Neuronal stem cell (in vitro differentiated cells): ENCODE results near the gene ERICH2.

ENCODE experiments used
- DNase-seq: peaks from one replicate; pipeline ENCODE4 v3.0.0-alpha.2; 2013; ENCODE audit warnings: low spot score
- H2AFZ ChIP-seq: one replicate; pipeline ENCODE4 v1.6.1; 2013; ENCODE audit warnings: mild to moderate bottlenecking, low read length, inconsistent platforms
- H2AK5ac ChIP-seq: 2 replicates; pipeline ENCODE4 v1.6.1; 2013; ENCODE audit warnings: low read depth, mild to moderate bottlenecking, inconsistent platforms, low read length, moderate library complexity, mixed read lengths
- H2BK120ac ChIP-seq: 2 replicates; pipeline ENCODE4 v1.6.1; 2013; ENCODE audit warnings: low read depth, mild to moderate bottlenecking, inconsistent platforms, low read length, moderate library complexity, mixed read lengths
- H2BK12ac ChIP-seq: one replicate; pipeline ENCODE4 v1.6.1; 2013; ENCODE audit warnings: low read length, inconsistent platforms
- H2BK15ac ChIP-seq: 2 replicates; pipeline ENCODE4 v1.6.1; 2013; ENCODE audit warnings: mild to moderate bottlenecking, low read length, inconsistent platforms, mixed read lengths
- H2BK5ac ChIP-seq: one replicate; pipeline ENCODE4 v1.6.1; 2013; ENCODE audit warnings: inconsistent platforms, mild to moderate bottlenecking, low read length, moderate library complexity
- H3K14ac ChIP-seq: one replicate; pipeline ENCODE4 v1.6.1; 2013; ENCODE audit warnings: low read length, inconsistent platforms
- H3K18ac ChIP-seq: 2 replicates; pipeline ENCODE4 v1.6.1; 2013; ENCODE audit warnings: low read length, inconsistent platforms
- H3K23ac ChIP-seq: 2 replicates; pipeline ENCODE4 v1.6.1; 2013; ENCODE audit warnings: low read depth, mild to moderate bottlenecking, mixed read lengths, low read length, inconsistent platforms; ENCODE audit not compliant: poor library complexity
- H3K27ac ChIP-seq: replicated peaks from 3 replicates; pipeline ENCODE4 v1.5.1; 2013; ENCODE audit warnings: low read length, inconsistent platforms
- H3K27me3 ChIP-seq, 3 experiments: 2 replicates each; pipeline ENCODE4 v1.6.1; 2013; ENCODE audit warnings: low read length in 3 of 3, mild to moderate bottlenecking in 2 of 3, inconsistent platforms in 1 of 3, low read depth in 1 of 3, mixed read lengths in 1 of 3, moderate library complexity in 1 of 3; ENCODE audit not compliant: control insufficient read depth in 3 of 3, insufficient read depth in 3 of 3
- H3K36me3 ChIP-seq, 2 donors: replicated peaks in 1 of 2; 2 replicates each; pipeline ENCODE4 v1.6.1; 2013; ENCODE audit warnings: low read length in 2 of 2; ENCODE audit not compliant: control insufficient read depth in 2 of 2, insufficient read depth in 2 of 2
- H3K4ac ChIP-seq: 2 replicates; pipeline ENCODE4 v1.6.1; 2013; ENCODE audit warnings: inconsistent platforms, mild to moderate bottlenecking, low read length, moderate library complexity
- H3K4me1 ChIP-seq, 2 donors: 1 replicate in 1 of 2; 2 replicates in 1 of 2; pipeline ENCODE4 v1.6.1; 2013; ENCODE audit warnings: low read length in 2 of 2, low read depth in 1 of 2; ENCODE audit not compliant: control insufficient read depth in 2 of 2, insufficient read depth in 1 of 2
- H3K4me2 ChIP-seq: one replicate; pipeline ENCODE4 v1.6.1; 2013; ENCODE audit warnings: mild to moderate bottlenecking, low read length, inconsistent platforms; ENCODE audit not compliant: insufficient read depth, poor library complexity, severe bottlenecking
- H3K4me3 ChIP-seq, 2 donors: 2 replicates each; pipeline ENCODE4 v1.5.1; 2013; ENCODE audit warnings: low read length in 2 of 2, mild to moderate bottlenecking in 2 of 2, inconsistent platforms in 1 of 2, moderate library complexity in 1 of 2
- H3K79me1 ChIP-seq: one replicate; pipeline ENCODE4 v1.6.1; 2013; ENCODE audit warnings: low read depth, mild to moderate bottlenecking, inconsistent platforms, low read length, moderate library complexity
- H3K9ac ChIP-seq: one replicate; pipeline ENCODE4 v1.6.1; 2013; ENCODE audit warnings: mild to moderate bottlenecking, low read depth, low read length, inconsistent platforms; ENCODE audit not compliant: poor library complexity
- H3K9me3 ChIP-seq, 2 donors: replicated peaks in 1 of 2; 2 replicates each; pipeline versions ENCODE3 to v1.6.1; 2013; ENCODE audit warnings: low read length in 2 of 2, mild to moderate bottlenecking in 2 of 2, inconsistent platforms in 1 of 2, low read depth in 1 of 2, mixed read lengths in 1 of 2, moderate library complexity in 1 of 2; ENCODE audit not compliant: control insufficient read depth in 2 of 2, insufficient read depth in 1 of 2
- H4K8ac ChIP-seq: one replicate; pipeline ENCODE4 v1.6.1; 2013; ENCODE audit warnings: low read depth, mild to moderate bottlenecking, inconsistent platforms, low read length, moderate library complexity
- H4K91ac ChIP-seq: one replicate; pipeline ENCODE4 v1.6.1; 2013; ENCODE audit warnings: low read length, low read depth, mild to moderate bottlenecking, inconsistent platforms; ENCODE audit not compliant: poor library complexity
- WGBS, 2 donors: extraction: QIAGEN DNeasy Blood & Tissue Kit; methylation state at CpG; one replicate each; pipeline ENCODE4 v1.1.7; 2013; ENCODE audit warnings: missing lambda C conversion rate in 2 of 2, mixed read lengths in 1 of 2; ENCODE audit not compliant: insufficient read length in 2 of 2, insufficient replicate concordance in 1 of 2; ENCODE audit errors: extremely low coverage in 2 of 2; 5-methylcytosine and 5-hydroxymethylcytosine counted together

ERICH2 gene

GRCh38 chr2:170814533-170815230 is 44.5 kb downstream of the ERICH2 start:
- no peak overlapping the region for H3K27ac ChIP-seq
- no peak overlapping the region for H2AFZ ChIP-seq
- H4K91ac ChIP-seq, result no peak overlapping the region
- H3K4me2 ChIP-seq, result no peak overlapping the region
- no peak overlapping the region for H2BK5ac ChIP-seq
- peak overlapping the region; percentile 37 for H3K23ac ChIP-seq
- H3K18ac ChIP-seq, result peak overlapping the region; percentile 48
- peaks cover 16 to 18% of the 10 kb centered on the region in 2 donors for H3K4me1 ChIP-seq
- no peaks in the 10 kb centered on the region for H3K79me1 ChIP-seq
- no peak overlapping the region for H3K14ac ChIP-seq
- no peaks in the 10 kb centered on the region for H3K36me3 ChIP-seq
- H4K8ac ChIP-seq, result no peak overlapping the region
- no peak overlapping the region for H3K4ac ChIP-seq
- no peak overlapping the region for H2BK15ac ChIP-seq
- peaks cover 32 to 68% (median 67%) of the 10 kb centered on the region in 3 experiments for H3K27me3 ChIP-seq
- no peak overlapping the region for H3K4me3 ChIP-seq
- no peaks in the 10 kb centered on the region for H3K9me3 ChIP-seq
- H3K9ac ChIP-seq, result no peak overlapping the region
- no peak overlapping the region for H2BK120ac ChIP-seq
- no CpG with 5 or more reads among the region's 31 CpGs for WGBS, 2 donors
- no peak for DNase-seq
- no peak overlapping the region for H2AK5ac ChIP-seq
- no peak overlapping the region for H2BK12ac ChIP-seq

DNA sequence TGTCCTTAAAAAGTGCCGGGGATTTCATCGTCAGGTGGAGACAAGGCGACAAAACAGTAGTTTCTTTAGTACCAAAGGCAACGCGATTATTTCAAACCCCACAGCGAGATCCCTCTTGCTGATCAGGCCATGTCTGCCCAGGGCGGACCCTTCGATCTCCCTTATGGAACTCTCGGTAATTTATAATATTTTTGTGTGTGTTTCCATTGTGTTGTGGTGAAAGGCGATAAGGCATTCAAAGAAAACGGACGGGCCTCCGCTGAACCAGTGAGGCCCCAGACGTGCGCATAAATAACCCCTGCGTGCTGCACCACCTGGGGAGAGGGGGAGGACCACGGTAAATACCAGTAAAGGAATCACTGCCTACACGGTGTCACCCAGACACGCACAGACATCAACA is 45.1 kb downstream of the ERICH2 start:
- Histone ChIP-seq H3K9ac (no peak overlapping the region), H4K91ac (no peak overlapping the region), H2AFZ (no peak overlapping the region), H3K4ac (no peak overlapping the region), H3K27me3 (peaks cover 36 to 74% (median 73%) of the 10 kb centered on the region in 3 experiments), H3K27ac (no peak overlapping the region), H3K18ac (peak overlapping the region; percentile 48), H2BK12ac (no peak overlapping the region), H3K14ac (no peak overlapping the region), H2BK5ac (no peak overlapping the region), H4K8ac (no peak overlapping the region), H3K4me3 (no peak overlapping the region), H3K9me3 (no peaks in the 10 kb centered on the region), H2BK120ac (no peak overlapping the region), H2AK5ac (no peak overlapping the region), H3K4me1 (peaks cover 17 to 18% of the 10 kb centered on the region in 2 donors), H3K36me3 (no peaks in the 10 kb centered on the region), H2BK15ac (no peak overlapping the region), H3K4me2 (peak overlapping the region; percentile 95), H3K79me1 (no peaks in the 10 kb centered on the region), H3K23ac (peak overlapping the region; percentile 37)
- DNase-seq, result no peak
- no CpG with 5 or more reads among the region's 19 CpGs for WGBS, 2 donors

GRCh38 chr2:170815746-170816503 is 45.7 kb downstream of the ERICH2 start:
- H2BK120ac ChIP-seq, result no peak overlapping the region
- peak overlapping the region; percentile 46 for H3K9ac ChIP-seq
- H3K18ac ChIP-seq, result peak overlapping the region; percentile 45
- H3K14ac ChIP-seq, result no peak overlapping the region
- H2AK5ac ChIP-seq, result no peak overlapping the region
- H3K4me2 ChIP-seq, result peak overlapping the region; percentile 95
- H3K9me3 ChIP-seq, result peaks cover 0 to 3% of the 10 kb centered on the region in 2 donors
- no peak overlapping the region for H2BK15ac ChIP-seq
- peaks cover 42 to 80% (median 79%) of the 10 kb centered on the region in 3 experiments for H3K27me3 ChIP-seq
- H4K91ac ChIP-seq, result no peak overlapping the region
- no peak overlapping the region for H3K4ac ChIP-seq
- no peak overlapping the region for H4K8ac ChIP-seq
- H3K4me1 ChIP-seq, result peaks cover 17 to 18% of the 10 kb centered on the region in 2 donors
- H3K27ac ChIP-seq, result no peak overlapping the region
- no peak overlapping the region for H2BK5ac ChIP-seq
- peak overlapping the region; percentile 95 for H2AFZ ChIP-seq
- peak; percentile 84 for DNase-seq
- no peaks in the 10 kb centered on the region for H3K79me1 ChIP-seq
- no CpG with 5 or more reads among the region's 52 CpGs for WGBS, 2 donors
- H3K36me3 ChIP-seq, result no peaks in the 10 kb centered on the region
- H3K4me3 ChIP-seq, result no peak overlapping the region
- H2BK12ac ChIP-seq, result no peak overlapping the region
- H3K23ac ChIP-seq, result no peak overlapping the region

- WGBS, 2 donors, result no CpG with 5 or more reads among the region's 49 CpGs
- peak; percentile 33 for DNase-seq
Observed at GRCh38 chr2:170816504-170817092, 46.4 kb downstream of the ERICH2 start, which contains the start of gene GAD1. GAD1 (plus strand) TSS chr2:170816887; CDS start chr2:170818592, 1,705 bp downstream.

More at GRCh38 chr2:170816504-170817092, 46.4 kb downstream of the ERICH2 start, which contains the start of gene GAD1:
- Histone ChIP-seq H3K14ac (no peak within 1 kb of the TSS), H3K4me1 (peaks cover 18 to 20% of the 10 kb centered on the region in 2 donors), H3K27me3 (peaks cover 46 to 87% (median 86%) of the 10 kb centered on the region in 3 experiments), H4K91ac (no peak within 1 kb of the TSS), H2BK12ac (no peak within 1 kb of the TSS), H3K4me3 (peak within 1 kb of the TSS; percentile 31 to 69), H4K8ac (no peak within 1 kb of the TSS), H3K9me3 (peaks cover 0 to 3% of the 10 kb centered on the region in 2 donors), H3K79me1 (no peaks in the 10 kb centered on the region), H3K27ac (no peak within 1 kb of the TSS), H3K4ac (no peak within 1 kb of the TSS), H2BK15ac (no peak within 1 kb of the TSS), H3K9ac (peak within 1 kb of the TSS; percentile 46), H3K18ac (peak within 1 kb of the TSS; percentile 60), H3K4me2 (peak within 1 kb of the TSS; percentile 95), H2BK5ac (no peak within 1 kb of the TSS), H2AFZ (peak within 1 kb of the TSS; percentile 95), H2AK5ac (no peak within 1 kb of the TSS), H3K23ac (peak within 1 kb of the TSS; percentile 12), H3K36me3 (no peaks in the 10 kb centered on the region), H2BK120ac (no peak within 1 kb of the TSS)
